ELR (cell line): ENCODE data around the gene JOSD2.
A peak's percentile ranks its signal among the peaks of the same experiment; 100 is the strongest.

ENCODE experiments used
- DNase-seq: peaks from one replicate; pipeline ENCODE4 v3.0.0-alpha.2; 2015; ENCODE audit warnings: low read depth

JOSD2 gene

GRCh38 chr19:50496189-50497021 is 14.6 kb downstream of the JOSD2 start:
- no peak for DNase-seq

- no peak for DNase-seq
Measured at GRCh38 chr19:50495020-50495531, 15.9 kb downstream of the JOSD2 start.

- DNase-seq: no peak
Measured at GRCh38 chr19:50494186-50495019, 16.6 kb downstream of the JOSD2 start.

- DNase-seq: no peak
Measured at GRCh38 chr19:50493171-50493570, 17.8 kb downstream of the JOSD2 start.

- DNase-seq: peak; percentile 10
Measured at GRCh38 chr19:50492303-50493052, 18.5 kb downstream of the JOSD2 start.

GRCh38 chr19:50490991-50491472 is 20.0 kb downstream of the JOSD2 start:
- no peak for DNase-seq

- no peak for DNase-seq
Measured at GRCh38 chr19:50490411-50490811, 20.6 kb downstream of the JOSD2 start.

- DNase-seq: no peak
Measured at GRCh38 chr19:50489461-50490011, 21.5 kb downstream of the JOSD2 start.

- DNase-seq: no peak
Measured at GRCh38 chr19:50488389-50489194, 22.4 kb downstream of the JOSD2 start.

- peak; percentile 53 for DNase-seq
Measured at GRCh38 chr19:50486823-50487515, 24.0 kb downstream of the JOSD2 start.

GRCh38 chr19:50485284-50485955 is 25.6 kb downstream of the JOSD2 start:
- DNase-seq: no peak

GRCh38 chr19:50482916-50483315 is 28.1 kb downstream of the JOSD2 start:
- DNase-seq: no peak

- no peak for DNase-seq
Measured at GRCh38 chr19:50482271-50482855, 28.6 kb downstream of the JOSD2 start.

- no peak for DNase-seq
Measured at GRCh38 chr19:50481351-50482149, 29.4 kb downstream of the JOSD2 start.

- no peak for DNase-seq
Measured at GRCh38 chr19:50480281-50481111, 30.5 kb downstream of the JOSD2 start.

GRCh38 chr19:50479761-50480251 is 31.2 kb downstream of the JOSD2 start:
- no peak for DNase-seq
